Thyroid gland (tissue), 4 donors: ENCODE results near the gene SGPP1. TPM values are rescaled to one million over a fixed set of nuclear protein-coding genes. Genes with fewer than 3 reads are reported as not detected.
"Not testable (repeated sequence)": the region's sequence is repeated elsewhere in the genome, so short reads cannot be mapped to it uniquely, and the experiment has no call there.

Source experiments
- DNase-seq, 2 donors: peaks; one replicate each; pipeline ENCODE4 v3.0.0-alpha.2; 2019
- H3K27ac ChIP-seq, 3 donors: fragments of 200-600 bp; sonication (generic); 1 replicate in 2 of 3; 2 replicates in 1 of 3; pipeline ENCODE4 v1.5.1; 2016 to 2019; ENCODE audit warnings: mild to moderate bottlenecking in 1 of 3, moderate library complexity in 1 of 3
- H3K27me3 ChIP-seq: fragments of 200-600 bp; sonication (generic); one replicate; pipeline ENCODE4 v1.5.1; 2019
- H3K36me3 ChIP-seq, 2 donors: fragments of 200-600 bp; sonication (generic); one replicate each; pipeline ENCODE4 v1.5.1; 2016 to 2019
- H3K4me1 ChIP-seq, 2 donors: fragments of 200-600 bp; sonication (generic); one replicate each; pipeline ENCODE4 v1.5.1; 2017 to 2019
- H3K4me3 ChIP-seq, 3 donors: fragments of 200-600 bp; sonication (generic); replicated peaks in 1 of 3; 1 replicate in 2 of 3; 2 replicates in 1 of 3; pipeline ENCODE4 v1.5.1; 2016; ENCODE audit warnings: mild to moderate bottlenecking in 1 of 3
- H3K9me3 ChIP-seq: fragments of 200-600 bp; sonication (generic); one replicate; pipeline ENCODE4 v1.5.1; 2017
- CTCF ChIP-seq, 6 experiments: fragments of 200-600 bp in 3 of 6; fragments of 450-650 bp in 3 of 6; sonication (generic) in 3 of 6; IDR thresholded peaks; one replicate each; pipeline ENCODE4 v1.5.1; 2016 to 2019; ENCODE audit warnings: antibody characterized with exemption in 6 of 6, mild to moderate bottlenecking in 2 of 6, inconsistent platforms in 1 of 6, moderate library complexity in 1 of 6
- POLR2A ChIP-seq, 2 donors: fragments of 450-650 bp; IDR thresholded peaks; one replicate each; pipeline ENCODE4 v1.6.1; 2017; ENCODE audit warnings: antibody characterized with exemption in 2 of 2, mild to moderate bottlenecking in 2 of 2, moderate library complexity in 1 of 2
- WGBS, 2 donors: methylation state at CpG; one replicate each; pipeline ENCODE4 v1.1.5; 2017; 5-methylcytosine and 5-hydroxymethylcytosine counted together
- intact Hi-C: fragments of 100-400 bp; cut with DNase I; formaldehyde crosslinking; loops from one replicate; pipeline ENCODE4 v1.15.1; 2023
- total RNA-seq, 4 donors: library from RNA; depleted of rRNA; stranded (reverse); fragments of >200 nt; gene quantifications; one replicate each; pipeline ENCODE4 v1.2.3, GENCODE V29; 2016

Gene SGPP1
- total RNA-seq, 4 donors from 2014 or later, result 19.2 to 38.1 (median 25.7) TPM

- no peaks in the 10 kb centered on the region for H3K27me3 ChIP-seq
- no peak overlapping the region for H3K4me3 ChIP-seq
- intact Hi-C loops, result no loop called here
- WGBS, 2 donors, result 92 to 96% methylated on average over 8 of the region's 8 CpGs
- no peak overlapping the region for H3K27ac ChIP-seq
- H3K36me3 ChIP-seq, result no peaks in the 10 kb centered on the region
- TF ChIP-seq POLR2A (IDR thresholded peaks at IDR 0.05) (no peak), CTCF (IDR thresholded peaks at IDR 0.05) (no peak)
- DNase-seq, result no peak
- no peaks in the 10 kb centered on the region for H3K9me3 ChIP-seq
- no peaks in the 10 kb centered on the region for H3K4me1 ChIP-seq
Observed at GRCh38 chr14:63707216-63707615, 20.6 kb downstream of the SGPP1 start.

DNA sequence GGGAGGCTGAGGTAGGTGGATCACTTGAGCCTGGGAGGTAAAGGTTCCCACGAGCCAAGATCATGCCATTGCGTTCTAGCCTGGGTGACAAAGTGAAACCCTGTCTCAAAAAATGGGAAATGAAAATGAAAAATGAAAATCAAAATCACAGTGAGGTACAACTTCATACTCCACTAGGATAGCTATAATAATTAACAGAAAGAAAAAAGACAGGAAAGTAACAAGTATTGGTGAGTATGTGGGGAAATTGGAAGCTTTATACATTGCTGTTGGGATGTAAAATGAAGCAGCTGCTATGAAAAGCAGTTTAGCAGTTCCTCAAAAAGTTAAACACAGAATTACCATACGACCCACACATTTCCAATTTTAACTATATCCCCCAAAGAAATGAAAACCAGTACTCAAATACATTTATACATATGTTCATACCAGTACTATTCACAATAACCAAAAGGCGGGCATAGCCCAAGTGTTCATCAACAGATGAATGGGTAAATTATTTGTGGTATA is 22.2 kb downstream of the SGPP1 start:
- no peak overlapping the region for H3K4me3 ChIP-seq
- no peaks in the 10 kb centered on the region for H3K27me3 ChIP-seq
- no peak for DNase-seq
- H3K9me3 ChIP-seq, result no peaks in the 10 kb centered on the region
- no peaks in the 10 kb centered on the region for H3K36me3 ChIP-seq
- TF ChIP-seq CTCF (IDR thresholded peaks at IDR 0.05) (no peak), POLR2A (IDR thresholded peaks at IDR 0.05) (no peak)
- 83 to 94% methylated on average over 4 of the region's 4 CpGs for WGBS, 2 donors
- no peak overlapping the region for H3K27ac ChIP-seq
- intact Hi-C loops, result no loop called here
- H3K4me1 ChIP-seq, result no peaks in the 10 kb centered on the region

DNA sequence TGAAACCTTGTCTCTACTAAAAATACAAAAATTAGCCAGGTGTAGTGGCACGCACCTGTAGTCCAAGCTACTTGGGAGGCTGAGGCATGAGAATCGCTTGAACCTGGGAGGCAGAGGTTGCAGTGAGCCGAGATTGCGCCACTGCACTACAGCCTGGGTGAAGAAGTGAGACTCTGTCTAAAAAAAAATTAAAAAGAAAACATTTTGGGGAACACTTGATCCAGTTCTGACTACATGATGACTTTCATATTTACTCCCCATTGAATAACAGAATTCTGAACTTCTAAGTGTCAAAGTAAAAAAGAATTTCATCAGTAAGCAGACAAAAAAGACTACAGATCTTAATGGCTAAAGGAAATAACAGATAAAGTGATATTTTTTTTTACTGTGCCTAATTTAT is 25.3 kb downstream of the SGPP1 start:
- H3K4me3 ChIP-seq, intact Hi-C loops: not testable (repeated sequence)
- 95 to 97% methylated on average over 4 of the region's 4 CpGs for WGBS, 2 donors

DNA sequence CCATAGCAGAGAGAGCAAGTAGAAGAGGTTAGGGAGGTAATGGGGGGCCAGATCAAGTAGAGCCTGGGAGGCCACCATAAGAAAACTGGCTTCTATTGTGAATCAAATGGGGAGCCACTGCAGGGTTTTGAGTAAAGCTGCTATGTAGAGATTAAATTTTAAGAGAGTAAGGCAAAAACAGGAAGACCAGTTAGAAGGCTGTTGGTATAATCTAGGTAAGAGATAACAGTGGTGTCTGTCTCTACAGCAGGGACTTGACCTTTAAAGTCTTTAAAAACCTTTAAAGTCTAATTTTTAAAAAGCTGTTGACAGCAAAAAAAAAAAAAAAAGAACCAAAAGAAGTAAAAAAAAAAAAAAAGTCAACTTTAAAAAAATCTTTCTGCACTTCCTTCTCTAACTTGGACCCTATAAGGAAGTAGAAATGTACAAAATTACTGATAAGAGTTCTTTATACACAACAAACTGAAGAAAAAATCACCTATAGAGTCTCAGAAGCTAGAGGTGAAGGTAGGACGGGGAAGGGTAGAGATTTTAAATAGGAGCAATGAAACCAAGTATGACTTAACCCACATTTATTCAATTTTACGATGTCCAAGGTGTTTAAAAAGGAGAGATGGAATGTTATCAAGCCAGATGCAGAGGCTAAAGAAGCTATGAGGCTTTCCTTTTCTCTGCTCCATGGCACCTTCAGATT is 26.1 kb downstream of the SGPP1 start:
- WGBS, 2 donors, result 94 to 95% methylated on average over 2 of the region's 2 CpGs
- Histone ChIP-seq H3K4me3 (no peak overlapping the region), H3K9me3 (no peaks in the 10 kb centered on the region), H3K4me1 (peaks cover 0 to 9% of the 10 kb centered on the region in 2 donors), H3K27ac (no peak overlapping the region), H3K27me3 (no peaks in the 10 kb centered on the region), H3K36me3 (no peaks in the 10 kb centered on the region)
- DNase-seq, result no peak
- no peak for TF ChIP-seq POLR2A (IDR thresholded peaks at IDR 0.05)
- TF ChIP-seq CTCF (IDR thresholded peaks at IDR 0.05), result no peak
- intact Hi-C loops, result no loop called here

More for the DNA sequence above, 25.3 kb downstream of the SGPP1 start:
- not testable (repeated sequence) for DNase-seq, H3K9me3 ChIP-seq, H3K4me1 ChIP-seq, H3K27ac ChIP-seq, H3K36me3 ChIP-seq, H3K27me3 ChIP-seq

GRCh38 chr14:63692310-63693020 is 35.4 kb downstream of the SGPP1 start:
- intact Hi-C loops, result no loop called here
- Histone ChIP-seq H3K27ac (no peak overlapping the region), H3K27me3 (no peaks in the 10 kb centered on the region), H3K9me3 (no peaks in the 10 kb centered on the region), H3K36me3 (no peaks in the 10 kb centered on the region), H3K4me1 (peaks cover 0 to 3% of the 10 kb centered on the region in 2 donors), H3K4me3 (no peak overlapping the region)
- whole genome bisulfite sequencing, 2 donors, result 96 to 97% methylated on average over 5 of the region's 5 CpGs
- TF ChIP-seq POLR2A (IDR thresholded peaks at IDR 0.05) (no peak), CTCF (IDR thresholded peaks at IDR 0.05) (no peak)
- no peak for DNase-seq
